Measurements from ENCODE around the gene GABBR2.
"Not testable (repeated sequence)": the region's sequence is repeated elsewhere in the genome, so short reads cannot be mapped to it uniquely, and the experiment has no call there.

Gene GABBR2

GRCh38 chr9:98536542-98537173 is 172.1 kb downstream of the GABBR2 start:
- no peak for DNase-seq

- DNase-seq, result no peak
Observed at GRCh38 chr9:98533866-98534265, 174.9 kb downstream of the GABBR2 start.

- DNase-seq, result no peak
Observed at GRCh38 chr9:98533132-98533531, 175.6 kb downstream of the GABBR2 start.

- DNase-seq, result no peak
Observed at GRCh38 chr9:98532574-98532973, 176.2 kb downstream of the GABBR2 start.

GRCh38 chr9:98532147-98532546 is 176.6 kb downstream of the GABBR2 start:
- DNase-seq, result no peak

GRCh38 chr9:98530806-98531386 is 177.8 kb downstream of the GABBR2 start:
- DNase-seq, result no peak

GRCh38 chr9:98530275-98530674 is 178.5 kb downstream of the GABBR2 start:
- DNase-seq, result no peak

- DNase-seq, result no peak
Observed at GRCh38 chr9:98529841-98530240, 178.9 kb downstream of the GABBR2 start.

- DNase-seq, result no peak
Observed at GRCh38 chr9:98523231-98523901, 185.4 kb downstream of the GABBR2 start.

- DNase-seq, result no peak
Observed at GRCh38 chr9:98522487-98522886, 186.2 kb downstream of the GABBR2 start.

GRCh38 chr9:98521141-98521540 is 187.6 kb downstream of the GABBR2 start:
- no peak for DNase-seq

GRCh38 chr9:98520221-98520960 is 188.3 kb downstream of the GABBR2 start:
- no peak for DNase-seq

- no peak for DNase-seq
Observed at GRCh38 chr9:98519641-98520040, 189.1 kb downstream of the GABBR2 start.

GRCh38 chr9:98518556-98518955 is 190.2 kb downstream of the GABBR2 start:
- no peak for DNase-seq

GRCh38 chr9:98517761-98518160 is 191.0 kb downstream of the GABBR2 start:
- DNase-seq, result no peak

- DNase-seq, result no peak
Observed at GRCh38 chr9:98516897-98517503, 191.7 kb downstream of the GABBR2 start.

- no peak for DNase-seq
Observed at GRCh38 chr9:98516205-98516896, 192.4 kb downstream of the GABBR2 start.

- no peak for DNase-seq
Observed at GRCh38 chr9:98515506-98516204, 193.1 kb downstream of the GABBR2 start.

- DNase-seq, result no peak
Observed at GRCh38 chr9:98514841-98515240, 193.9 kb downstream of the GABBR2 start.

- not testable (repeated sequence) for DNase-seq
Observed at GRCh38 chr9:98508217-98508919, 200.4 kb downstream of the GABBR2 start.

- DNase-seq, result no peak
Observed at GRCh38 chr9:98506422-98507054, 202.2 kb downstream of the GABBR2 start.
